DLD1 (cell line): ENCODE data around the gene MAGI1.

ENCODE experiments used
- in situ Hi-C: cut with HindIII; loops from 2 replicates; pipeline ENCODE4 v1.10.0; 2017; ENCODE audit warnings: low sequenced_read_pairs

The MAGI1 gene

GRCh38 chr3:65975032-65975431 is 63.7 kb downstream of the MAGI1 start:
- in situ Hi-C loops, result no loop called here

GRCh38 chr3:65974509-65974908 is 64.2 kb downstream of the MAGI1 start:
- in situ Hi-C loops, result no loop called here

- in situ Hi-C loops, result no loop called here
Observed at GRCh38 chr3:65972765-65973164, 66.0 kb downstream of the MAGI1 start.

- in situ Hi-C loops, result no loop called here
Observed at GRCh38 chr3:65971293-65972252, 67.1 kb downstream of the MAGI1 start.

GRCh38 chr3:65968996-65969395 is 69.7 kb downstream of the MAGI1 start:
- in situ Hi-C loops, result no loop called here

GRCh38 chr3:65967451-65967850 is 71.3 kb downstream of the MAGI1 start:
- in situ Hi-C loops, result no loop called here

GRCh38 chr3:65964838-65965237 is 73.9 kb downstream of the MAGI1 start:
- in situ Hi-C loops, result no loop called here

- in situ Hi-C loops, result no loop called here
Observed at GRCh38 chr3:65963787-65964677, 74.7 kb downstream of the MAGI1 start.

GRCh38 chr3:65961733-65962132 is 77.0 kb downstream of the MAGI1 start:
- in situ Hi-C loops, result no loop called here

GRCh38 chr3:65961128-65961527 is 77.6 kb downstream of the MAGI1 start:
- in situ Hi-C loops, result no loop called here

GRCh38 chr3:65960087-65960486 is 78.6 kb downstream of the MAGI1 start:
- in situ Hi-C loops, result no loop called here

- in situ Hi-C loops, result no loop called here
Observed at GRCh38 chr3:65958216-65958615, 80.5 kb downstream of the MAGI1 start.

- in situ Hi-C loops, result no loop called here
Observed at GRCh38 chr3:65955792-65956477, 82.8 kb downstream of the MAGI1 start.

GRCh38 chr3:65953881-65954733 is 84.6 kb downstream of the MAGI1 start:
- in situ Hi-C loops, result no loop called here

GRCh38 chr3:65953301-65953812 is 85.4 kb downstream of the MAGI1 start:
- in situ Hi-C loops, result no loop called here

- in situ Hi-C loops, result no loop called here
Observed at GRCh38 chr3:65952842-65953241, 85.9 kb downstream of the MAGI1 start.

- in situ Hi-C loops, result no loop called here
Observed at GRCh38 chr3:65951836-65952505, 86.7 kb downstream of the MAGI1 start.

- in situ Hi-C loops, result no loop called here
Observed at GRCh38 chr3:65950340-65951326, 88.1 kb downstream of the MAGI1 start.
